ENCODE data around the gene VEPH1. TPM values are rescaled to one million over a fixed set of nuclear protein-coding genes. Genes with fewer than 3 reads are reported as not detected.

The VEPH1 gene
- total and polyA plus RNA-seq, 4 donors, result 5.8 to 11.5 (median 8.4) TPM

- Histone ChIP-seq H3K9me3 (ENCODE audit: control insufficient read depth, insufficient read depth, low read length) (no peaks in the 10 kb centered on the region), H3K4me1 (ENCODE audit: control insufficient read depth, insufficient read depth, low read length) (no peaks in the 10 kb centered on the region), H3K27me3 (ENCODE audit: control insufficient read depth, insufficient read depth, low read length) (no peaks in the 10 kb centered on the region), H3K4me3 (ENCODE audit: low read depth, low read length) (no peak overlapping the region), H3K36me3 (ENCODE audit: control insufficient read depth, insufficient read depth, low read length) (no peaks in the 10 kb centered on the region), H3K27ac (ENCODE audit: low read depth, low read length) (no peak overlapping the region)
- 100% methylated on average over 1 of the region's 3 CpGs for WGBS (ENCODE audit: insufficient coverage)
- no peak for DNase-seq (ENCODE audit: low read depth in 4 of 6, low spot score in 6 of 6)
These were observed 82.5 kb downstream of the VEPH1 start for GRCh38 chr3:157420606-157421130.

GRCh38 chr3:157418104-157418503 is 85.1 kb downstream of the VEPH1 start:
- no peaks in the 10 kb centered on the region for H3K27me3 ChIP-seq (ENCODE audit: control insufficient read depth, insufficient read depth, low read length)
- H3K9me3 ChIP-seq (ENCODE audit: control insufficient read depth, insufficient read depth, low read length), result no peaks in the 10 kb centered on the region
- H3K4me3 ChIP-seq (ENCODE audit: low read depth, low read length), result no peak overlapping the region
- no peaks in the 10 kb centered on the region for H3K4me1 ChIP-seq (ENCODE audit: control insufficient read depth, insufficient read depth, low read length)
- no peak overlapping the region for H3K27ac ChIP-seq (ENCODE audit: low read depth, low read length)
- no CpG with 5 or more reads among the region's 2 CpGs for WGBS (ENCODE audit: insufficient coverage)
- DNase-seq (ENCODE audit: low read depth in 4 of 6, low spot score in 6 of 6), result no peak
- H3K36me3 ChIP-seq (ENCODE audit: control insufficient read depth, insufficient read depth, low read length), result no peaks in the 10 kb centered on the region

- H3K36me3 ChIP-seq (ENCODE audit: control insufficient read depth, insufficient read depth, low read length), result no peaks in the 10 kb centered on the region
- 60% methylated on average over 2 of the region's 2 CpGs for WGBS (ENCODE audit: insufficient coverage)
- DNase-seq (ENCODE audit: low read depth in 4 of 6, low spot score in 6 of 6), result no peak
These were observed 86.0 kb downstream of the VEPH1 start for GRCh38 chr3:157417247-157417646.

GRCh38 chr3:157416347-157417087 is 86.7 kb downstream of the VEPH1 start:
- Histone ChIP-seq H3K27ac (ENCODE audit: low read depth, low read length) (no peak overlapping the region), H3K4me1 (ENCODE audit: control insufficient read depth, insufficient read depth, low read length) (no peaks in the 10 kb centered on the region), H3K27me3 (ENCODE audit: control insufficient read depth, insufficient read depth, low read length) (no peaks in the 10 kb centered on the region), H3K36me3 (ENCODE audit: control insufficient read depth, insufficient read depth, low read length) (no peaks in the 10 kb centered on the region), H3K9me3 (ENCODE audit: control insufficient read depth, insufficient read depth, low read length) (no peaks in the 10 kb centered on the region), H3K4me3 (ENCODE audit: low read depth, low read length) (no peak overlapping the region)
- WGBS (ENCODE audit: insufficient coverage), result no CpG with 5 or more reads among the region's 3 CpGs
- no peak for DNase-seq (ENCODE audit: low read depth in 4 of 6, low spot score in 6 of 6)

More at GRCh38 chr3:157417247-157417646, 86.0 kb downstream of the VEPH1 start:
- Histone ChIP-seq H3K4me1 (ENCODE audit: control insufficient read depth, insufficient read depth, low read length) (no peaks in the 10 kb centered on the region), H3K9me3 (ENCODE audit: control insufficient read depth, insufficient read depth, low read length) (no peaks in the 10 kb centered on the region), H3K4me3 (ENCODE audit: low read depth, low read length) (no peak overlapping the region), H3K27ac (ENCODE audit: low read depth, low read length) (no peak overlapping the region), H3K27me3 (ENCODE audit: control insufficient read depth, insufficient read depth, low read length) (no peaks in the 10 kb centered on the region)

DNA sequence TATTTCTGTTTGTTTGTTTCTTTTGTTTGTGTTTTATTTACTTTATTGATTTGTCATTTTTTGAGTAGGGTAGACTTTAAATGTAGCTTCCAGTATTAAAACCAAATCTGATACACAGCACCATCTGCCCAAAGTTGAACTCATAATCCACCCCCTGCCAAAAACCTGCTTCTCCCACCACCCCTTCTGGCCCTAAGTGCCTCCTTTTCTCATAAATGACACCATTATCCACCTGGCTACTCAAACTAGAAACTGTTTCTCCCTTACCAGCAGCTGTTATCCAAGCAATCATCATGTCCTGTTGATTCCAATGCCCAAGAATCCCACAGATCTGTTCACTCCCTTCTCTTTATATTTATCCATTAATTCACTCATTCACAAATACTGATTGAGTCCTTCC is 88.4 kb downstream of the VEPH1 start:
- no peaks in the 10 kb centered on the region for H3K36me3 ChIP-seq (ENCODE audit: control insufficient read depth, insufficient read depth, low read length)
- no peak overlapping the region for H3K27ac ChIP-seq (ENCODE audit: low read depth, low read length)
- H3K4me1 ChIP-seq (ENCODE audit: control insufficient read depth, insufficient read depth, low read length), result no peaks in the 10 kb centered on the region
- no peaks in the 10 kb centered on the region for H3K27me3 ChIP-seq (ENCODE audit: control insufficient read depth, insufficient read depth, low read length)
- H3K9me3 ChIP-seq (ENCODE audit: control insufficient read depth, insufficient read depth, low read length), result no peaks in the 10 kb centered on the region
- H3K4me3 ChIP-seq (ENCODE audit: low read depth, low read length), result no peak overlapping the region
- peak in 2 of 6 donors; percentile 46 to 75 for DNase-seq (ENCODE audit: low read depth in 4 of 6, low spot score in 6 of 6)

DNA sequence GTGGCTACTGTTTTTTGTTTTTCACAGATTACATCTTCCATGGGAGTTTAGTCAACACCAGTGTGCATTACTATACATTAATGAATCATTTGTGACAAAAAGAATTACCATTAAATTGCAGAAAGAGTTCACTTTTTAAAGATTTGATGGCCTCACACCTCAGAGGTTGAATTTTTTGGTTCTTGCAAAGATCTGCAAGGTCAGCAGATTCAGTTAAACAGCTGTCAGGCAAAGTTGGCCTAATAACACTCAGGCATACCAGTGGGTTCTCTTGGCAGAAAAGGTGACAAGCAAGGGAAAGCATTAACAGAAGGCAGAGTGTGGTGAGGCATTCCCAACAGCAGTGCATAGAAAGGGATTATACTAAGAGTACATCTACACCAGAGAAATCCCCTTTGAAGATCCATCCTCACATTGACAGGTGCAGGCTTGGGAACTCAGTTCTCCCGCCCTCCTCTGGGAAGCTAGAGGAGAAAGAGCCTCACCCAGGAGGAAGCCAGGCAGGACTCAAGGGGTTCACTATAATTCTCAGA is 90.8 kb downstream of the VEPH1 start:
- DNase-seq (ENCODE audit: low read depth in 4 of 6, low spot score in 6 of 6), result no peak

DNA sequence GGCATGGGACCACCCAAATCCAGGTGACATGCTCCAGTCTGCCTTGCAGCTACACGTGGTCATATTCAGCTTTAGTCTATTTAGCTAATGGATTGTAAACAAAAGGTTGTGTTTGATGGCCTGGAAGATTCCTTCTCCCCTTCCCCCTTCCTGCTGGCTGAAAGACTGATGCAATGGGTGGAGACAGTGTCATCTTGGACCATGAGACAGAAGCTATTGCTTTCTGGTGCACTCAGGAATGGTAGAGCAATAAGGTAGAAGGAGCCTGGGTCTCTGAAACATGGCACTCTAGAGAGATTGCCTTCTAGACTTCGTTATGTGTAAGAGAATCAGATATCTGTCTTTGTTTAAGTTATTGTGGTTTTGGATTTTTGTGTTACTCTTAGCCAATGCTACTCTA is 92.3 kb downstream of the VEPH1 start:
- H3K36me3 ChIP-seq (ENCODE audit: control insufficient read depth, insufficient read depth, low read length), result no peaks in the 10 kb centered on the region

More for the DNA sequence above, 90.8 kb downstream of the VEPH1 start:
- Histone ChIP-seq H3K4me1 (ENCODE audit: control insufficient read depth, insufficient read depth, low read length) (no peaks in the 10 kb centered on the region), H3K27ac (ENCODE audit: low read depth, low read length) (no peak overlapping the region), H3K9me3 (ENCODE audit: control insufficient read depth, insufficient read depth, low read length) (no peaks in the 10 kb centered on the region), H3K27me3 (ENCODE audit: control insufficient read depth, insufficient read depth, low read length) (no peaks in the 10 kb centered on the region), H3K36me3 (ENCODE audit: control insufficient read depth, insufficient read depth, low read length) (no peaks in the 10 kb centered on the region), H3K4me3 (ENCODE audit: low read depth, low read length) (no peak overlapping the region)
- no CpG with 5 or more reads among the region's 1 CpG for WGBS (ENCODE audit: insufficient coverage)

DNA sequence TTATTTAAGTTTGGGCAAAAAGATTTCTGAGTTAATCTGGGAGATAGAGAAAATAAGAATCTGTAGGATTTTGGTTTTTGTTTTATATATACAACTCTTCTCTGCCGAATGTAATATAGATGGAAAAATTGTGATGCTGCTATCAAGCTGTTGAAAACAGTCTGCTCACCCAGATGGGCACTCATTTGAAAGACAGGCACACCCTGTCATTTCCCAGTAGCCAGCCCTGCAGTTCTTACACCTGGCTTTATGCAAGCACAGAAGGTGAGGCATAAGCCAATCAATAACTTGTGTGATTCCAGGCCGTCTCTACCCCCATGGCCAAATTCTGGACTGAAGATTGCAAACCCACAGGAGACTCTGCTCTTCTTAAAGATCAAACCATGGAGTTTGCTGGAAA is 93.7 kb downstream of the VEPH1 start:
- peak in 1 of 6 donors; percentile 83 for DNase-seq (ENCODE audit: low read depth in 4 of 6, low spot score in 6 of 6)
- H3K27me3 ChIP-seq (ENCODE audit: control insufficient read depth, insufficient read depth, low read length), result no peaks in the 10 kb centered on the region
- WGBS (ENCODE audit: insufficient coverage), result 100% methylated on average over 1 of the region's 2 CpGs

More for the DNA sequence above, 92.3 kb downstream of the VEPH1 start:
- no peak for DNase-seq (ENCODE audit: low read depth in 4 of 6, low spot score in 6 of 6)
- Histone ChIP-seq H3K4me3 (ENCODE audit: low read depth, low read length) (no peak overlapping the region), H3K27me3 (ENCODE audit: control insufficient read depth, insufficient read depth, low read length) (no peaks in the 10 kb centered on the region), H3K27ac (ENCODE audit: low read depth, low read length) (no peak overlapping the region), H3K4me1 (ENCODE audit: control insufficient read depth, insufficient read depth, low read length) (no peaks in the 10 kb centered on the region), H3K9me3 (ENCODE audit: control insufficient read depth, insufficient read depth, low read length) (no peaks in the 10 kb centered on the region)
- no CpG with 5 or more reads among the region's 2 CpGs for WGBS (ENCODE audit: insufficient coverage)

GRCh38 chr3:157408499-157409149 is 94.6 kb downstream of the VEPH1 start:
- H3K27me3 ChIP-seq (ENCODE audit: control insufficient read depth, insufficient read depth, low read length), result no peaks in the 10 kb centered on the region
- WGBS (ENCODE audit: insufficient coverage), result 85% methylated on average over 1 of the region's 4 CpGs
- DNase-seq (ENCODE audit: low read depth in 4 of 6, low spot score in 6 of 6), result no peak
- no peaks in the 10 kb centered on the region for H3K36me3 ChIP-seq (ENCODE audit: control insufficient read depth, insufficient read depth, low read length)
- H3K4me1 ChIP-seq (ENCODE audit: control insufficient read depth, insufficient read depth, low read length), result no peaks in the 10 kb centered on the region
- no peak overlapping the region for H3K27ac ChIP-seq (ENCODE audit: low read depth, low read length)
- no peaks in the 10 kb centered on the region for H3K9me3 ChIP-seq (ENCODE audit: control insufficient read depth, insufficient read depth, low read length)
- no peak overlapping the region for H3K4me3 ChIP-seq (ENCODE audit: low read depth, low read length)

More for the DNA sequence above, 93.7 kb downstream of the VEPH1 start:
- Histone ChIP-seq H3K4me1 (ENCODE audit: control insufficient read depth, insufficient read depth, low read length) (no peaks in the 10 kb centered on the region), H3K4me3 (ENCODE audit: low read depth, low read length) (no peak overlapping the region), H3K27ac (ENCODE audit: low read depth, low read length) (no peak overlapping the region), H3K9me3 (ENCODE audit: control insufficient read depth, insufficient read depth, low read length) (no peaks in the 10 kb centered on the region), H3K36me3 (ENCODE audit: control insufficient read depth, insufficient read depth, low read length) (no peaks in the 10 kb centered on the region)
